ENCODE measurements around the gene EVX2. TPM values are rescaled to one million over a fixed set of nuclear protein-coding genes. Genes with fewer than 3 reads are reported as not detected.

Gene EVX2
- total and polyA plus RNA-seq, 7 donors, result 0.07 to 4.6 (median 1.9) TPM; not detected in 2

- intact Hi-C loops (cut with DNase I), result no loop called here
- Histone ChIP-seq H3K4me3 (no peak overlapping the region), H3K4me1 (peaks cover 0 to 74% (median 43%) of the 10 kb centered on the region in 4 donors), H3K36me3 (peaks cover 0 to 18% (median 0%) of the 10 kb centered on the region in 4 donors), H3K27ac (peak overlapping the region in 1 of 4 donors; percentile 92), H3K27me3 (peaks cover 0 to 73% (median 4%) of the 10 kb centered on the region in 3 donors), H3K9me3 (no peaks in the 10 kb centered on the region)
- 33 to 41% methylated on average over 7 of the region's 7 CpGs for WGBS, 2 donors
- no peak for DNase-seq
- no peak for TF ChIP-seq POLR2A (IDR thresholded peaks at IDR 0.05)
- no peak for TF ChIP-seq EP300 (IDR thresholded peaks at IDR 0.05)
- peak in 1 of 4 donors; percentile 21 for TF ChIP-seq POLR2AphosphoS5 (IDR thresholded peaks at IDR 0.05)
- TF ChIP-seq CTCF (IDR thresholded peaks at IDR 0.05), result no peak
Measured at GRCh38 chr2:176110415-176111308, 26.9 kb upstream of the EVX2 start.

- Histone ChIP-seq H3K36me3 (peaks cover 0 to 18% (median 0%) of the 10 kb centered on the region in 4 donors), H3K27ac (peak overlapping the region in 1 of 4 donors; percentile 92), H3K4me3 (no peak overlapping the region), H3K9me3 (no peaks in the 10 kb centered on the region), H3K4me1 (peaks cover 0 to 74% (median 44%) of the 10 kb centered on the region in 4 donors), H3K27me3 (peaks cover 0 to 76% (median 5%) of the 10 kb centered on the region in 3 donors)
- TF ChIP-seq POLR2AphosphoS5 (IDR thresholded peaks at IDR 0.05) (no peak), EP300 (IDR thresholded peaks at IDR 0.05) (no peak), POLR2A (IDR thresholded peaks at IDR 0.05) (no peak), CTCF (IDR thresholded peaks at IDR 0.05) (no peak)
- WGBS, 2 donors, result 43 to 51% methylated on average over 4 of the region's 4 CpGs
- DNase-seq, result no peak
- intact Hi-C loops (cut with DNase I), result no loop called here
Measured at GRCh38 chr2:176109946-176110345, 26.2 kb upstream of the EVX2 start.

GRCh38 chr2:176109192-176109901, 25.6 kb upstream of the EVX2 start:
- TF ChIP-seq CTCF (IDR thresholded peaks at IDR 0.05), result no peak
- no peak for TF ChIP-seq POLR2A (IDR thresholded peaks at IDR 0.05)
- TF ChIP-seq EP300 (IDR thresholded peaks at IDR 0.05), result no peak
- no peak for TF ChIP-seq POLR2AphosphoS5 (IDR thresholded peaks at IDR 0.05)
- intact Hi-C loops (cut with DNase I), result no loop called here
- no peak for DNase-seq

GRCh38 chr2:176107731-176108181, 24.0 kb upstream of the EVX2 start:
- H3K4me3 ChIP-seq, result peak overlapping the region; percentile 51 to 65 (median 60)

More at GRCh38 chr2:176109192-176109901, 25.6 kb upstream of the EVX2 start:
- WGBS, 2 donors, result 31 to 53% methylated on average over 26 of the region's 26 CpGs
- H3K27me3 ChIP-seq, result peaks cover 0 to 77% (median 6%) of the 10 kb centered on the region in 3 donors
- peaks cover 0 to 72% (median 46%) of the 10 kb centered on the region in 4 donors for H3K4me1 ChIP-seq
- H3K9me3 ChIP-seq, result no peaks in the 10 kb centered on the region
- peak overlapping the region; percentile 51 to 65 (median 60) for H3K4me3 ChIP-seq
- H3K27ac ChIP-seq, result peak overlapping the region in 3 of 4 donors; percentile 92 to 96 (median 95)
- peaks cover 0 to 18% (median 0%) of the 10 kb centered on the region in 4 donors for H3K36me3 ChIP-seq

More at GRCh38 chr2:176107731-176108181, 24.0 kb upstream of the EVX2 start:
- 3% methylated on average over 59 of the region's 59 CpGs for WGBS, 2 donors
- TF ChIP-seq POLR2AphosphoS5 (IDR thresholded peaks at IDR 0.05) (no peak), CTCF (IDR thresholded peaks at IDR 0.05) (no peak), POLR2A (IDR thresholded peaks at IDR 0.05) (no peak), EP300 (IDR thresholded peaks at IDR 0.05) (no peak)
- peaks cover 0 to 18% (median 0%) of the 10 kb centered on the region in 4 donors for H3K36me3 ChIP-seq
- H3K27ac ChIP-seq, result peak overlapping the region in 3 of 4 donors; percentile 92 to 96 (median 95)
- peaks cover 0 to 74% (median 54%) of the 10 kb centered on the region in 4 donors for H3K4me1 ChIP-seq
- H3K27me3 ChIP-seq, result peaks cover 0 to 76% (median 6%) of the 10 kb centered on the region in 3 donors
- H3K9me3 ChIP-seq, result no peaks in the 10 kb centered on the region
- intact Hi-C loops (cut with DNase I), result no loop called here
- DNase-seq, result peak; percentile 64
